Measurements from ENCODE around the gene ZNF697.
A peak's percentile ranks its signal among the peaks of the same experiment; 100 is the strongest.

The ZNF697 gene

DNA sequence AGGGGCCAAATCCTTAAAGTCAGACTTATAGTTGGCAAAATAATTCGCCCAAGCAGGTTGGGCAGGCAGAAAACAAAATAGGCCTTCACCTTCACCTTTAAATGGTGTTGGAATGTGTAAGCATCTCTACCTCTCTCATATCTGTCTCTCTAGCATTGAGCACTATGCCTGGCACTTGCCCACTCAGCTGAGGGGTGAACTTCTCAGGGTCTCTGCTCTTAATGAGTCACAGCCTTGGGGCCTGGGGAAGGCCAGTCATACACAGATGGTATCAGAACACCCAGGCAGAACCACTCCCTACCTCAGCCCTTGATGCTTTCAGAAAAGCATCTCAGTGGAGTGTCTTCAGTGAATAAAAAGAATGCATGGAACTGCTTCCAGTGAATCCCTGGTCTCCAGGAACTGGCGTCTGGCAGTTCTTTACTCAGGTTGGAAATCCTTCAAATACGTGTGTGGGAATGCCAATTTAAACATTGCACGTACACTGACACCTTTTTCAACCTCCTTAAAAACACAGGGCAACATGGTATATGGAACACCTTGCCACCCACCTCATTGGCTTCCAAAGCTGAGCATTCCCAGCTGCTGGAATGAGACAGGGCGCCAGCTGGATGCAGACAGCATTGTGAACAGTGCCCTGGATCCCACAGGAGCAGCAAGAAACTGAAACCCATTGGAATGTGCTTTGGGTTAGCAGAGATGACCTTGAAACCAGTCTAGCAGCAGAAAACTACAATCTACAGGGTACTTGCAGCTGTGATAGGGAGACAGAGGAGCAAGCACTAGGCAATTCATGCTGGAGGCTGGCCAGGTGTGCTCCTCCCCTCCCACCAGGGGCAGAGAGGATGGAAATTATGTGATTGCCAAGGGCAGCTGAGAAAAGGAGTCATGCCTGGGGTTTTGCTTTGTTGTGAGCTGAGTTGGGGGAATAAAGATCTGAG lies 30.0 kb downstream of the ZNF697 start:
- no peak for TF ChIP-seq CREB1 (IDR thresholded peaks at IDR 0.05; ENCODE audit: low read depth)
- TF ChIP-seq TCF12 (IDR thresholded peaks at IDR 0.05; ENCODE audit: low read depth), result no peak
- TF ChIP-seq NFIC (IDR thresholded peaks at IDR 0.05), result 0 out of 2 replicates have a peak, but pooled peaks have one; percentile 12
- no peak for TF ChIP-seq EP300 (IDR thresholded peaks at IDR 0.05; ENCODE audit: borderline replicate concordance)

DNA sequence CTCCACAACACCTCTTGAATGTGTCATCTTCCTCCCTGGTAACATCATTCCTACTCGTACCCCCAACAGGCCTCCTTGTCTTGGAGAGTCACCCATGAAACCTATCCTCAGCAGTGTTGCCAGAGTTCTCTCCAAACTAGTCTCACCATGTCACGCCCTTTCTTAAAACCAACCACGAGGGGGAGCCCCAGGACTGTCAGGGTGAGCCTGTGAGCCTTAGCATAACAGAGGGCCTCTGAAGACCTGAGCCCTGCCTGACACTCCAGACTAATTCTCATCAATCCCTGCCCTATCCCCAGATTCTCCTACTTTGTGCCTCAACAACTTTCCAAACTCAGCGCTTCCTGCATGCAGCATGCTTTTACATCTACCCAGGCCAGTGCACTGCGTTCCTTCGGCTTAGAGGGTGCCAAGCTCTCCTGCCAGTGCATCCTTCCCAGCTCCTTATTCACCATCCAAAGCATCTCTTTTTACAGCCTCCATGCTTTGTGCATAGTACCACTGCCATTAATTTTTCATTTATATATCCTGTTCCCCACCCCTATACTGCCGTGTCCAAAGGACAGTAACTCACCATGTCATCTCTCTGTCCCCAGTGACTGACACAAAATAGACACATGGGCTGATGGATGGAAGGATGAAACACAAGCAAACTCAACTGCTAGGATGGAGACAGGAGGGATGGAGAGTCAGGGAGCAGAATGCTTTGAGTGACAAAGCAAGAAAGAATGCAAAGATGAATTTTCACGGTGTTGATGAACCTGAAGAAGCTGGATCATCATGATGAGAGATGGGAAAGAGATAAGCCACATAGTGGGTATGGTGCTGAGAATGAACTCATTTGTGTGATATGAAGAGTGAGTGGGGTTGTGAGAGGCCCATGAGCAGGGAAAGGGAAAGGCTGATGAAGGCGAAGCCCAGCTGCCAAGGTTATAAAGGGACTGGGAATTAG lies 34.0 kb downstream of the ZNF697 start:
- TF ChIP-seq, protein P1, sequence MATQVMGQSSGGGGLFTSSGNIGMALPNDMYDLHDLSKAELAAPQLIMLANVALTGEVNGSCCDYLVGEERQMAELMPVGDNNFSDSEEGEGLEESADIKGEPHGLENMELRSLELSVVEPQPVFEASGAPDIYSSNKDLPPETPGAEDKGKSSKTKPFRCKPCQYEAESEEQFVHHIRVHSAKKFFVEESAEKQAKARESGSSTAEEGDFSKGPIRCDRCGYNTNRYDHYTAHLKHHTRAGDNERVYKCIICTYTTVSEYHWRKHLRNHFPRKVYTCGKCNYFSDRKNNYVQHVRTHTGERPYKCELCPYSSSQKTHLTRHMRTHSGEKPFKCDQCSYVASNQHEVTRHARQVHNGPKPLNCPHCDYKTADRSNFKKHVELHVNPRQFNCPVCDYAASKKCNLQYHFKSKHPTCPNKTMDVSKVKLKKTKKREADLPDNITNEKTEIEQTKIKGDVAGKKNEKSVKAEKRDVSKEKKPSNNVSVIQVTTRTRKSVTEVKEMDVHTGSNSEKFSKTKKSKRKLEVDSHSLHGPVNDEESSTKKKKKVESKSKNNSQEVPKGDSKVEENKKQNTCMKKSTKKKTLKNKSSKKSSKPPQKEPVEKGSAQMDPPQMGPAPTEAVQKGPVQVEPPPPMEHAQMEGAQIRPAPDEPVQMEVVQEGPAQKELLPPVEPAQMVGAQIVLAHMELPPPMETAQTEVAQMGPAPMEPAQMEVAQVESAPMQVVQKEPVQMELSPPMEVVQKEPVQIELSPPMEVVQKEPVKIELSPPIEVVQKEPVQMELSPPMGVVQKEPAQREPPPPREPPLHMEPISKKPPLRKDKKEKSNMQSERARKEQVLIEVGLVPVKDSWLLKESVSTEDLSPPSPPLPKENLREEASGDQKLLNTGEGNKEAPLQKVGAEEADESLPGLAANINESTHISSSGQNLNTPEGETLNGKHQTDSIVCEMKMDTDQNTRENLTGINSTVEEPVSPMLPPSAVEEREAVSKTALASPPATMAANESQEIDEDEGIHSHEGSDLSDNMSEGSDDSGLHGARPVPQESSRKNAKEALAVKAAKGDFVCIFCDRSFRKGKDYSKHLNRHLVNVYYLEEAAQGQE (IDR thresholded peaks at IDR 0.05; ENCODE audit: low read depth), result no peak
- TF ChIP-seq RAD21 (IDR thresholded peaks at IDR 0.05; ENCODE audit: low read depth) (peak; percentile 96), FOXM1 (IDR thresholded peaks at IDR 0.05; ENCODE audit: borderline replicate concordance, low read depth) (no peak)
- TF ChIP-seq, protein P2, sequence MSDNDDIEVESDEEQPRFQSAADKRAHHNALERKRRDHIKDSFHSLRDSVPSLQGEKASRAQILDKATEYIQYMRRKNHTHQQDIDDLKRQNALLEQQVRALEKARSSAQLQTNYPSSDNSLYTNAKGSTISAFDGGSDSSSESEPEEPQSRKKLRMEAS (IDR thresholded peaks at IDR 0.05), result no peak
- TF ChIP-seq, protein P3, sequence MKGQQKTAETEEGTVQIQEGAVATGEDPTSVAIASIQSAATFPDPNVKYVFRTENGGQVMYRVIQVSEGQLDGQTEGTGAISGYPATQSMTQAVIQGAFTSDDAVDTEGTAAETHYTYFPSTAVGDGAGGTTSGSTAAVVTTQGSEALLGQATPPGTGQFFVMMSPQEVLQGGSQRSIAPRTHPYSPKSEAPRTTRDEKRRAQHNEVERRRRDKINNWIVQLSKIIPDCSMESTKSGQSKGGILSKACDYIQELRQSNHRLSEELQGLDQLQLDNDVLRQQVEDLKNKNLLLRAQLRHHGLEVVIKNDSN (IDR thresholded peaks at IDR 0.05), result no peak

DNA sequence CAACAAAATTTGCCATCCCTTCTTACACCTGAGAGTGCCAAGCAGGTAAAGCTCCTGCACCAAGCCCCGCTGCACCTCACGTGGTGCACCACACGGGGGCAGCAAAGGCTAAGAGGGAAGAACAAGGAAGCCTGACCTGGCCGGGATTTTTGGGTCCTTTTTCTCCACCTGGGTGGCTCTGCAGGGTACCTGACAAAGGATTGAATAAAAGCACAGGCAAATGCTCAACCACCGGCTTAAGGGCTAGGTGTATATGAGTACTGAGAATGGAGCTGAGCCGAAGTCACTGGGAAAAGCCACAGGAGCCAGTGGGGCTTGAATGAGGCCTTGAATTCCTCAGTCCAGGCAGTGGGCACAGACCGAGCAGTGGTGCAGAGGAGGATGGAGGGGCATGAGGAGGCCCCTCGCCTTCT lies 36.4 kb downstream of the ZNF697 start:
- peak; percentile 94 for TF ChIP-seq RAD21 (IDR thresholded peaks at IDR 0.05; ENCODE audit: low read depth)
- TF ChIP-seq, protein P2 (IDR thresholded peaks at IDR 0.05), result 0 out of 2 replicates have a peak, but pooled peaks have one; percentile 22
- TF ChIP-seq, protein P3 (IDR thresholded peaks at IDR 0.05), result peak; percentile 66
- no peak for TF ChIP-seq TAF1 (IDR thresholded peaks at IDR 0.05; ENCODE audit: low read depth)
- no peak for TF ChIP-seq YY1 (IDR thresholded peaks at IDR 0.05; ENCODE audit: low read depth)

DNA sequence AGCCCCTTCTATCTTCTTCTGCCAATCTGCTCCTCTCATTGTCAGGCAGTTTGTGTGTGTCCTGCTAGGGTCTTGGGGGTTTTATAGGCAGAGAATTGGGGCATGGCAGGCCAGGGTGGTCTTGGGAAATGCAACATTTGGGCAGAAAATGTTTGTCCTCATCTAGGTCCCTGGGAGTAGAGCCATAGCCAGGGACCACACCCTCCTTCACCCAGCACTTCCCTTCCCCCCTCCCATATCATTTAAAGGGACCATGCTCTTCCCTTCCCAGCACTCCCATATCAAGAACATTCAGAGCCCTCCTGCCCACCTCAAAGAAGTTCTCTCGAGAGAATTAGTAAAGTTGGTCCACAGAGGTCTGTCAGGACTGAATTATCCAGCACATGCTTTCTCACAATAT lies 41.7 kb downstream of the ZNF697 start:
- TF ChIP-seq TCF12 (IDR thresholded peaks at IDR 0.05; ENCODE audit: low read depth) (no peak), TEAD4 (IDR thresholded peaks at IDR 0.05) (no peak), FOXM1 (IDR thresholded peaks at IDR 0.05; ENCODE audit: borderline replicate concordance, low read depth) (no peak), NFIC (IDR thresholded peaks at IDR 0.05) (no peak), ZBTB7A (IDR thresholded peaks at IDR 0.05; ENCODE audit: low read depth) (no peak), RAD21 (IDR thresholded peaks at IDR 0.05; ENCODE audit: low read depth) (no peak), YY1 (IDR thresholded peaks at IDR 0.05; ENCODE audit: low read depth) (no peak), EP300 (IDR thresholded peaks at IDR 0.05; ENCODE audit: borderline replicate concordance) (no peak), TAF1 (IDR thresholded peaks at IDR 0.05; ENCODE audit: low read depth) (no peak), EGR1 (IDR thresholded peaks at IDR 0.05) (no peak), CEBPB (IDR thresholded peaks at IDR 0.05) (no peak), CREB1 (IDR thresholded peaks at IDR 0.05; ENCODE audit: low read depth) (no peak)
- TF ChIP-seq, protein P2 (IDR thresholded peaks at IDR 0.05), result no peak
- TF ChIP-seq, protein P1 (IDR thresholded peaks at IDR 0.05; ENCODE audit: low read depth), result no peak
- TF ChIP-seq, protein P3 (IDR thresholded peaks at IDR 0.05), result no peak

DNA sequence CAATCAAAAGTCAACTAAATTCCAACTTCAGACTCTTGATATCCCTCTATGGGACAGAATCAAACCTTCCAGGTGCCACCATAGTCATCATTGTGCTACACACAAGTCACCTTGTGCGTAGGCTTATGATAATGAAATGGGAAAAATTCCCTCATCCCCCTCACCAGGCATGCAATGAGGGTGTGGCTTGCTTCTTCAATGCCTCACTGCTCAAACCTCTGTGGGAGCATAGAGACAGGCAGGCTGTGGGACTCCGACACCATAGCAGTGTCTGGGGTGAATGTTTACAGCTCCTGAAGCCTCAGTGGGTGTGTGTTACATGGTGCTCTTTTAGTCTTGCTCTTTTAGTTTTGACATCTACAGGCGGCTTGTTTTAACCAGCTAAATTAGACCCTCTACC lies 42.4 kb downstream of the ZNF697 start:
- TF ChIP-seq TCF12 (IDR thresholded peaks at IDR 0.05; ENCODE audit: low read depth) (no peak), YY1 (IDR thresholded peaks at IDR 0.05; ENCODE audit: low read depth) (no peak), TAF1 (IDR thresholded peaks at IDR 0.05; ENCODE audit: low read depth) (no peak), EP300 (IDR thresholded peaks at IDR 0.05; ENCODE audit: borderline replicate concordance) (no peak), NFIC (IDR thresholded peaks at IDR 0.05) (no peak), RAD21 (IDR thresholded peaks at IDR 0.05; ENCODE audit: low read depth) (no peak), CREB1 (IDR thresholded peaks at IDR 0.05; ENCODE audit: low read depth) (no peak), FOXM1 (IDR thresholded peaks at IDR 0.05; ENCODE audit: borderline replicate concordance, low read depth) (no peak), ZBTB7A (IDR thresholded peaks at IDR 0.05; ENCODE audit: low read depth) (no peak), TEAD4 (IDR thresholded peaks at IDR 0.05) (no peak), EGR1 (IDR thresholded peaks at IDR 0.05) (no peak), CEBPB (IDR thresholded peaks at IDR 0.05) (no peak)
- TF ChIP-seq, protein P1 (IDR thresholded peaks at IDR 0.05; ENCODE audit: low read depth), result no peak
- TF ChIP-seq, protein P3 (IDR thresholded peaks at IDR 0.05), result no peak
- TF ChIP-seq, protein P2 (IDR thresholded peaks at IDR 0.05), result no peak

Data from Ishikawa (cell line).